Ascending aorta (tissue), 2 donors: ENCODE measurements around the gene CCDC136. TPM values are rescaled to one million over a fixed set of nuclear protein-coding genes. Genes with fewer than 3 reads are reported as not detected.

ENCODE experiments used
- DNase-seq, 2 donors: peaks; one replicate each; pipeline ENCODE4 v3.0.0-alpha.2; 2019; ENCODE audit warnings: low spot score in 2 of 2
- H3K27ac ChIP-seq, 2 donors: fragments of 200-600 bp; sonication (generic); one replicate each; pipeline ENCODE4 v1.5.1; 2016 to 2017; ENCODE audit warnings: mild to moderate bottlenecking in 1 of 2
- H3K27me3 ChIP-seq: fragments of 200-600 bp; sonication (generic); one replicate; pipeline ENCODE4 v1.5.1; 2017
- H3K36me3 ChIP-seq, 2 donors: fragments of 200-600 bp; sonication (generic); one replicate each; pipeline ENCODE4 v1.5.1; 2016
- H3K4me1 ChIP-seq, 2 donors: fragments of 200-600 bp; sonication (generic); one replicate each; pipeline ENCODE4 v1.5.1; 2016 to 2017; ENCODE audit warnings: mild to moderate bottlenecking in 1 of 2
- H3K4me3 ChIP-seq, 2 donors: fragments of 200-600 bp; sonication (generic); one replicate each; pipeline ENCODE4 v1.5.1; 2016 to 2017; ENCODE audit warnings: mild to moderate bottlenecking in 1 of 2
- H3K9me3 ChIP-seq, 2 donors: fragments of 200-600 bp; sonication (generic); one replicate each; pipeline ENCODE4 v1.5.1; 2016
- CTCF ChIP-seq, 3 experiments: fragments of 200-600 bp in 2 of 3; fragments of 450-650 bp in 1 of 3; sonication (generic) in 2 of 3; IDR thresholded peaks; one replicate each; pipeline ENCODE4 v1.5.1; 2016 to 2019; ENCODE audit warnings: antibody characterized with exemption in 3 of 3, mild to moderate bottlenecking in 1 of 3, moderate library complexity in 1 of 3
- intact Hi-C: fragments of 100-400 bp; cut with DNase I; formaldehyde crosslinking; loops from one replicate; pipeline ENCODE4 v1.15.1; 2023
- total RNA-seq: library from RNA; depleted of rRNA; stranded (reverse); fragments of >200 nt; gene quantifications from one replicate; pipeline ENCODE4 v1.1.0, GENCODE V29; 2016

The CCDC136 gene
- total RNA-seq, 1 donor from 2014 or later: 0.64 TPM

GRCh38 chr7:128861957-128862570, 70.3 kb downstream of the CCDC136 start:
- Histone ChIP-seq H3K27ac (peak overlapping the region in 1 of 2 donors; percentile 60), H3K9me3 (no peaks in the 10 kb centered on the region), H3K36me3 (peaks cover 9 to 11% of the 10 kb centered on the region in 2 donors), H3K27me3 (no peaks in the 10 kb centered on the region), H3K4me3 (peak overlapping the region; percentile 73 to 79), H3K4me1 (peaks cover 12 to 38% of the 10 kb centered on the region in 2 donors)
- intact Hi-C loops: loop anchor here (2.0 to 5.0 kb wide), 3 partner anchors 33 to 123 kb away; partner anchors contain the start of genes CALU and CCDC136
- no peak for TF ChIP-seq CTCF (IDR thresholded peaks at IDR 0.05)
- no peak for DNase-seq

GRCh38 chr7:128862571-128863432, 71.0 kb downstream of the CCDC136 start, which contains the start of gene ATP6V1F:
Gene ATP6V1F (plus strand): TSS chr7:128862856. CDS start chr7:128862905, 49 bp downstream.
- peak within 1 kb of the TSS; percentile 60 to 63 for H3K27ac ChIP-seq
- no peak for TF ChIP-seq CTCF (IDR thresholded peaks at IDR 0.05)
- intact Hi-C loops: loop anchor here (2.0 to 5.0 kb wide), 3 partner anchors 34 to 124 kb away; partner anchors contain the start of genes CALU and CCDC136
- no peaks in the 10 kb centered on the region for H3K9me3 ChIP-seq
- peak within 1 kb of the TSS; percentile 73 to 79 for H3K4me3 ChIP-seq
- peak; percentile 94 to 99 for DNase-seq
- H3K4me1 ChIP-seq: peaks cover 12 to 38% of the 10 kb centered on the region in 2 donors
- no peaks in the 10 kb centered on the region for H3K27me3 ChIP-seq
- H3K36me3 ChIP-seq: peaks cover 7 to 10% of the 10 kb centered on the region in 2 donors

- TF ChIP-seq CTCF (IDR thresholded peaks at IDR 0.05): peak; percentile 23 to 30 (median 28)
- H3K4me3 ChIP-seq: peak overlapping the region; percentile 73 to 79
- no peak for DNase-seq
- H3K27ac ChIP-seq: peak overlapping the region; percentile 60 to 63
- intact Hi-C loops: loop anchor here (2.0 to 5.0 kb wide), 3 partner anchors 35 to 125 kb away; partner anchors contain the start of genes CALU and CCDC136
- H3K36me3 ChIP-seq: peaks cover 7 to 10% of the 10 kb centered on the region in 2 donors
- H3K9me3 ChIP-seq: no peaks in the 10 kb centered on the region
- no peaks in the 10 kb centered on the region for H3K27me3 ChIP-seq
- H3K4me1 ChIP-seq: peaks cover 12 to 35% of the 10 kb centered on the region in 2 donors
Measured at GRCh38 chr7:128863433-128863989, 71.7 kb downstream of the CCDC136 start.

- peaks cover 7 to 10% of the 10 kb centered on the region in 2 donors for H3K36me3 ChIP-seq
- intact Hi-C loops: no loop called here
- H3K4me3 ChIP-seq: no peak overlapping the region
- H3K4me1 ChIP-seq: peaks cover 17 to 26% of the 10 kb centered on the region in 2 donors
- no peak for DNase-seq
- H3K9me3 ChIP-seq: no peaks in the 10 kb centered on the region
- H3K27ac ChIP-seq: no peak overlapping the region
- TF ChIP-seq CTCF (IDR thresholded peaks at IDR 0.05): no peak
- H3K27me3 ChIP-seq: no peaks in the 10 kb centered on the region
Measured at GRCh38 chr7:128865303-128865702, 73.5 kb downstream of the CCDC136 start.
